ENCODE data around the gene AGER. TPM values are rescaled to one million over a fixed set of nuclear protein-coding genes. Genes with fewer than 3 reads are reported as not detected.

The AGER gene
- total RNA-seq, 4 donors from 2014 or later: 1.1 to 9.0 (median 2.7) TPM

- 90% methylated on average over 8 of the region's 8 CpGs; no CpG with 5 or more reads in 1 of the 2 donors for WGBS, 2 donors (ENCODE audit: low coverage in 1 of 2)
- no peaks in the 10 kb centered on the region for H3K36me3 ChIP-seq
- TF ChIP-seq EP300 (IDR thresholded peaks at IDR 0.05; ENCODE audit: low read depth): no peak
- no peak for TF ChIP-seq POLR2A (IDR thresholded peaks at IDR 0.05)
- TF ChIP-seq CTCF (IDR thresholded peaks at IDR 0.05): no peak
- no peak for TF ChIP-seq POLR2AphosphoS5 (IDR thresholded peaks at IDR 0.05)
- H3K9me3 ChIP-seq: no peaks in the 10 kb centered on the region
- H3K27me3 ChIP-seq: no peaks in the 10 kb centered on the region
- no peak overlapping the region for H3K4me3 ChIP-seq
- intact Hi-C loops (cut with DNase I; ENCODE audit: low total_unique reads): no loop called here
- in situ Hi-C loops (cut with MboI; ENCODE audit: low pct_ligation_motif_present in 1 of 4, low pct_unique_long_range_greater_than_20kb in 1 of 4, low sequenced_read_pairs in 3 of 4): no loop called here
- no peaks in the 10 kb centered on the region for H3K4me1 ChIP-seq
- DNase-seq: no peak
- H3K27ac ChIP-seq: no peak overlapping the region
Observed at GRCh38 chr6:32222333-32223230, 38.5 kb upstream of the AGER start.

GRCh38 chr6:32220021-32220420, 36.0 kb upstream of the AGER start:
- DNase-seq: no peak
- no peaks in the 10 kb centered on the region for H3K36me3 ChIP-seq
- in situ Hi-C loops (cut with MboI; ENCODE audit: low pct_ligation_motif_present in 1 of 4, low pct_unique_long_range_greater_than_20kb in 1 of 4, low sequenced_read_pairs in 3 of 4) (no loop called here), intact Hi-C loops (cut with DNase I; ENCODE audit: low total_unique reads) (no loop called here)
- WGBS, 2 donors (ENCODE audit: low coverage in 1 of 2): 74% methylated on average over 4 of the region's 4 CpGs; no CpG with 5 or more reads in 1 of the 2 donors
- no peak for TF ChIP-seq CTCF (IDR thresholded peaks at IDR 0.05)
- no peak for TF ChIP-seq POLR2AphosphoS5 (IDR thresholded peaks at IDR 0.05)
- TF ChIP-seq EP300 (IDR thresholded peaks at IDR 0.05; ENCODE audit: low read depth): no peak
- TF ChIP-seq POLR2A (IDR thresholded peaks at IDR 0.05): no peak
- H3K4me3 ChIP-seq: no peak overlapping the region
- no peaks in the 10 kb centered on the region for H3K9me3 ChIP-seq
- no peaks in the 10 kb centered on the region for H3K4me1 ChIP-seq
- H3K27ac ChIP-seq: no peak overlapping the region
- no peaks in the 10 kb centered on the region for H3K27me3 ChIP-seq

GRCh38 chr6:32218167-32218566, 34.1 kb upstream of the AGER start:
- Histone ChIP-seq H3K36me3 (no peaks in the 10 kb centered on the region), H3K9me3 (no peaks in the 10 kb centered on the region), H3K4me1 (no peaks in the 10 kb centered on the region), H3K27ac (no peak overlapping the region), H3K27me3 (no peaks in the 10 kb centered on the region), H3K4me3 (no peak overlapping the region)
- in situ Hi-C loops (cut with MboI; ENCODE audit: low pct_ligation_motif_present in 1 of 4, low pct_unique_long_range_greater_than_20kb in 1 of 4, low sequenced_read_pairs in 3 of 4): no loop called here
- whole genome bisulfite sequencing, 2 donors (ENCODE audit: low coverage in 1 of 2): 73% methylated on average over 4 of the region's 7 CpGs; no CpG with 5 or more reads in 1 of the 2 donors
- TF ChIP-seq CTCF (IDR thresholded peaks at IDR 0.05) (no peak), POLR2AphosphoS5 (IDR thresholded peaks at IDR 0.05) (no peak), POLR2A (IDR thresholded peaks at IDR 0.05) (no peak), EP300 (IDR thresholded peaks at IDR 0.05; ENCODE audit: low read depth) (no peak)
- no peak for DNase-seq
- intact Hi-C loops (cut with DNase I; ENCODE audit: low total_unique reads): no loop called here

GRCh38 chr6:32216998-32217397, 32.9 kb upstream of the AGER start:
- Histone ChIP-seq H3K9me3 (no peaks in the 10 kb centered on the region), H3K36me3 (no peaks in the 10 kb centered on the region), H3K27me3 (no peaks in the 10 kb centered on the region), H3K4me1 (no peaks in the 10 kb centered on the region), H3K4me3 (no peak overlapping the region), H3K27ac (no peak overlapping the region)
- DNase-seq: no peak
- in situ Hi-C loops (cut with MboI; ENCODE audit: low pct_ligation_motif_present in 1 of 4, low pct_unique_long_range_greater_than_20kb in 1 of 4, low sequenced_read_pairs in 3 of 4) (no loop called here), intact Hi-C loops (cut with DNase I; ENCODE audit: low total_unique reads) (no loop called here)
- TF ChIP-seq EP300 (IDR thresholded peaks at IDR 0.05; ENCODE audit: low read depth) (no peak), POLR2A (IDR thresholded peaks at IDR 0.05) (no peak)
- 91% methylated on average over 11 of the region's 11 CpGs; no CpG with 5 or more reads in 1 of the 2 donors for WGBS, 2 donors (ENCODE audit: low coverage in 1 of 2)
